ENCODE data around the gene ALB. TPM values are rescaled to one million over a fixed set of nuclear protein-coding genes. Genes with fewer than 3 reads are reported as not detected.
"Not testable (repeated sequence)": the region's sequence is repeated elsewhere in the genome, so short reads cannot be mapped to it uniquely, and the experiment has no call there.

Gene ALB
- total RNA-seq, result not detected in 2 replicates

DNA sequence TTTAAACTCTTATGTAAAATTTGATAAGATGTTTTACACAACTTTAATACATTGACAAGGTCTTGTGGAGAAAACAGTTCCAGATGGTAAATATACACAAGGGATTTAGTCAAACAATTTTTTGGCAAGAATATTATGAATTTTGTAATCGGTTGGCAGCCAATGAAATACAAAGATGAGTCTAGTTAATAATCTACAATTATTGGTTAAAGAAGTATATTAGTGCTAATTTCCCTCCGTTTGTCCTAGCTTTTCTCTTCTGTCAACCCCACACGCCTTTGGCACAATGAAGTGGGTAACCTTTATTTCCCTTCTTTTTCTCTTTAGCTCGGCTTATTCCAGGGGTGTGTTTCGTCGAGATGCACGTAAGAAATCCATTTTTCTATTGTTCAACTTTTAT is at the start of gene ALB:
Gene ALB, plus strand, starts transcription at position 246 of the 400 bp plus-strand sequence. Its CDS starts 41 bp downstream, at position 287.
- intact Hi-C loops (cut with micrococcal nuclease), result no loop called here

- intact Hi-C loops (cut with micrococcal nuclease), result not testable (repeated sequence)
Observed at GRCh38 chr4:73357174-73357573, 46.9 kb upstream of the ALB start.

- intact Hi-C loops (cut with micrococcal nuclease), result not testable (repeated sequence)
Observed at GRCh38 chr4:73369506-73370199, 34.4 kb upstream of the ALB start.

GRCh38 chr4:73375328-73375741 is 28.8 kb upstream of the ALB start:
- intact Hi-C loops (cut with micrococcal nuclease), result no loop called here

- intact Hi-C loops (cut with micrococcal nuclease), result no loop called here
Observed at GRCh38 chr4:73376251-73376650, 27.8 kb upstream of the ALB start.

DNA sequence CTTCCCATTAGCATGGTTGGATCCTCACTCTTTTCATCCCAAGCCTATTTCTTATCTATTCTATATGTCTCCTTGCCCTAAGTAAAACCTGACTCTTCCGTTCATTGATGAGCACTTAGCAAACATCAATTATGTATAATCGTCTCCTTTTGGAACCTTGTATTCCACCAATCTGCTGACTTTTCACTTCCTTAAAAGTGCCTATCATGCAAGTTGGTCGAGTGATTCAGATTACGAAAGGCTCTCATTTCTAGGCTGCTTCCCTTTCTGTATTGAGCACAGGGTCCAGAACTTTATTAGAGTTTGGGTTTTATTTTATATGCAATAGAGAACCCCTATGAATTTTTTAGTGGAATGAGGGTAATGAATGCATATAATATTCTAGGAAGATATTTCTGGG is 27.1 kb upstream of the ALB start:
- intact Hi-C loops (cut with micrococcal nuclease), result no loop called here

- intact Hi-C loops (cut with micrococcal nuclease), result no loop called here
Observed at GRCh38 chr4:73378887-73379286, 25.2 kb upstream of the ALB start.

- intact Hi-C loops (cut with micrococcal nuclease), result no loop called here
Observed at GRCh38 chr4:73379946-73380345, 24.1 kb upstream of the ALB start.

DNA sequence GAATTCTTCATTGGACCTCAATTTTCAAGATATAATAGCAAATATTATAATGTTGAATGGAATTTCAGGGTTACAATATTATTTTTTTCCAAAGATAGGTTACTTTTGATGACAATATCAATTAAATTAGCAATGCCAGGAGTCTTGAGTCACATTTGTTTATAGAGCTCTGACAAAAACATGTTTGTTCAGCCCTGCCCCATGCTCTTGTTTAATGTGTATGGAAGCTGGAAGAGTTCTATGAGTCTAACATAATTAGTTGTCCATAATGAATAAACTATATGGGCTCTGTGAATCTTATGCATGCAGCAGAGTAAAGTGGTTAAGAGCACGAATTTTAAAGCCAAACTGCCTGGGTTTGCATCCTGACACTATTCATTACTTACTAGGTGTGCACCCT is 22.9 kb upstream of the ALB start:
- intact Hi-C loops (cut with micrococcal nuclease), result no loop called here

DNA sequence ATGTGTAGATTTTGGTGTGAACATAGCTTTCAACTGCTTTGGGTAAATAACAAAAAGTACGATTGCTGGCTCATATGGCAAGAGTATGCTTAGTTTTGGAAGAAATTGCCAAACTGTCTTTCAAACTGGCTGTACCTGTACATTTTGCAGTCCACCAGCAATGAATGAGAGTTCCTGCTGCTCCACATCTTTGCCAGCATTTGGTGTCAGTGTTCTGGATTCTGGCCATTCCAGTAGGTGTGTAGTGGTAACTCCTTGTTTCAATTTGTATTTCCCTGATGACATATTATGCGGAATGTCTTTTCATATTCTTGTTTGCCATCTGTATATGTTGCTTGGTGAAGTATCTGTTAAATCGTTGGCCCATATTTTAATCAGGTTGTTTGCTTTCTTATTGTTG is 20.6 kb upstream of the ALB start:
- intact Hi-C loops (cut with micrococcal nuclease), result no loop called here

- intact Hi-C loops (cut with micrococcal nuclease), result no loop called here
Observed at GRCh38 chr4:73387552-73387951, 16.5 kb upstream of the ALB start.

GRCh38 chr4:73388887-73389286 is 15.2 kb upstream of the ALB start:
- intact Hi-C loops (cut with micrococcal nuclease), result no loop called here

DNA sequence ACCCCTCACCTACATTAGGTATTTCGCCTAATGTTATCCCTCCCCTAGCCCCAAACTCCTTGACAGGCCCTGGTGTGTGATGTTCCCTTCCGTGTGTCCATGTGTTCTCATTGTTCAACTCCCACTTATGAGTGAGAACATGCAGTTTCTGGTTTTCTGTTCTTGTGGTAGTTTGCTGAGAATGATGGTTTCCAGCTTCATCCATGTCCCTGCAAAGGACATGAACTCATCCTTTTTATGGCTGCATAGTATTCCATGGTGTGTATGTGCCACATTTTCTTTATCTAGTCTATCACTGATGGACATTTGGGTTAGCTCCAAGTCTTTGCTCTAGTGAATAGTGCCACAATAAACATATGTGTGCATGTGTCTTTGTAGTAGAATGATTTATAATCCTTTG is 14.4 kb upstream of the ALB start:
- intact Hi-C loops (cut with micrococcal nuclease), result not testable (repeated sequence)

DNA sequence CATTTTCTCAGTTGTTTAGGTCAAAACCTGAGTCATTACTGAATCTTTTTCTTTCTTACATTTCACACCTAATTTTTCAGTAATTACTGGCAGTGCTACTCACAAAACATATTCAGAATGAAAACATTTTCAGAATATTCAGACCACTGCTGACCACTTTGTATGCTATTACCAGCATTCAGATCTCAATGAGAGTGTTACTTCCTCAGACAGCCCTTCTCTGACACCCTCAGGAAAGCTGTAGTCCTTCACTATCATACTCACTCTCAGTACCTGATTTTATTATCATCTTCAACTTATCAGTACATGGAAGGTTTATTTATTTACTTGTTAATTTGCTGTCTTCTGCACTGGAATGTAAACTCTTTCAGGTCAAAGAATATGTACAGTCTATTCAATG is 12.3 kb upstream of the ALB start:
- intact Hi-C loops (cut with micrococcal nuclease), result no loop called here

- intact Hi-C loops (cut with micrococcal nuclease), result no loop called here
Observed at GRCh38 chr4:73392936-73393335, 11.2 kb upstream of the ALB start.

DNA sequence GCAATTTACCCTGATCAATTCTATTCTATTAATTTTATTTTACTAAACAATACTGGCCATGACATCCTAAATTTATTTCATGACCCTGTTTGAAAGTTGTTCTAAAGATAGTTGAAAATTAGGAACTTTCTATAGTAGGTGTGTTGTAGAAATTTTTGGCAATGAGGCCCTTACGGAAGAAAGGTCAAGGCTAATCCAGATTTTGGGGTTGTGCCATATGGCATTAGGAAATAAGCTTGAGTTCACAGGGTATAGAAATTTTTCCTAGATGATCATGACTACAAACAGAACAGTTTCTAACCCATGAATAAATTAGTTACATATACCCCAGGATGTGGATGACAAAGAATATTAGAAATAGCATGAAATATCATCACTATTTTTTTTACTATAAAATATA is 7.8 kb upstream of the ALB start:
- intact Hi-C loops (cut with micrococcal nuclease), result no loop called here

- intact Hi-C loops (cut with micrococcal nuclease), result no loop called here
Observed at GRCh38 chr4:73396993-73397972, 6.8 kb upstream of the ALB start.

DNA sequence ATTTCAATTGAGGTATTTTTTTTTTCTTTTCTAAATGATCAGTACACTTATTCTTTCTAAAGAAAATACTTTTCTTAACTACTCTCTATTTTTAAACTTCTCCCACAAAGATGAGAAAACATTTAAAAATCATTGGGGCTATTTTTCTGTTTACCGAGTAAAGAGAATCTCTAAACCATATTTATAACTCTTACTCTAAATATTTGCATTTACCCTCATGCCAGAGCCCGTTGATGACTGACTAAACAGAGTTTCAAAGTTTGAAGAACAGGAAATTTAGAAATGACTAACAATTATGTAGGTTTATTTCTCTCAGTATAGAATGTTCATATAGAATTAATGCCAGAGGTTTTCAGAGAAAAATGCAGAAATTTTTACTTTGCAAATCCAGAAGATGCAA is 2.7 kb upstream of the ALB start:
- intact Hi-C loops (cut with micrococcal nuclease), result no loop called here

DNA sequence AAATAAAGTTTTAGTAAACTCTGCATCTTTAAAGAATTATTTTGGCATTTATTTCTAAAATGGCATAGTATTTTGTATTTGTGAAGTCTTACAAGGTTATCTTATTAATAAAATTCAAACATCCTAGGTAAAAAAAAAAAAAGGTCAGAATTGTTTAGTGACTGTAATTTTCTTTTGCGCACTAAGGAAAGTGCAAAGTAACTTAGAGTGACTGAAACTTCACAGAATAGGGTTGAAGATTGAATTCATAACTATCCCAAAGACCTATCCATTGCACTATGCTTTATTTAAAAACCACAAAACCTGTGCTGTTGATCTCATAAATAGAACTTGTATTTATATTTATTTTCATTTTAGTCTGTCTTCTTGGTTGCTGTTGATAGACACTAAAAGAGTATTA is 370 bp downstream of the ALB start:
- intact Hi-C loops (cut with micrococcal nuclease), result no loop called here

GRCh38 chr4:73405138-73405537 is 1.1 kb downstream of the ALB start:
- intact Hi-C loops (cut with micrococcal nuclease), result no loop called here

GRCh38 chr4:73406548-73406875 is 2.4 kb downstream of the ALB start:
- intact Hi-C loops (cut with micrococcal nuclease), result no loop called here

- intact Hi-C loops (cut with micrococcal nuclease), result no loop called here
Observed at GRCh38 chr4:73407227-73407673, 3.2 kb downstream of the ALB start.
